GM23338 (cell line): ENCODE data around the gene PRDM10. TPM values are rescaled to one million over a fixed set of nuclear protein-coding genes. Genes with fewer than 3 reads are reported as not detected.

ENCODE experiments used
- ATAC-seq: fragments of 200-7000 bp; cut with Tn5 transposase; 3 replicates; pipeline ENCODE4 v1.9.1; 2020
- DNase-seq: peaks from one replicate; pipeline ENCODE4 v3.0.0-alpha.2; 2015; ENCODE audit warnings: low spot score
- H2AFZ ChIP-seq: fragments of 200-600 bp; sonication (generic); 2 replicates; pipeline ENCODE4 v1.8.0; 2016; ENCODE audit warnings: antibody characterized with exemption, mild to moderate bottlenecking, moderate library complexity
- H3F3A ChIP-seq: fragments of 200-600 bp; sonication (generic); replicated peaks from 2 replicates; pipeline ENCODE4 v1.8.0; 2017; ENCODE audit warnings: antibody characterized with exemption, mixed run types, low read depth
- H3K27ac ChIP-seq: fragments of 200-600 bp; sonication (generic); 2 replicates; pipeline ENCODE4 v1.6.1; 2016; ENCODE audit warnings: low read depth
- H3K27me3 ChIP-seq: fragments of 200-600 bp; sonication (generic); 2 replicates; pipeline ENCODE4 v1.8.0; 2016; ENCODE audit warnings: mild to moderate bottlenecking, mixed run types, moderate library complexity; ENCODE audit not compliant: insufficient read depth
- H3K36me3 ChIP-seq: fragments of 200-600 bp; sonication (generic); 2 replicates; pipeline ENCODE4 v1.8.0; 2016; ENCODE audit warnings: mild to moderate bottlenecking; ENCODE audit not compliant: insufficient read depth
- H3K4me1 ChIP-seq: fragments of 200-600 bp; sonication (generic); 2 replicates; pipeline ENCODE4 v1.8.0; 2016; ENCODE audit warnings: mild to moderate bottlenecking, moderate library complexity; ENCODE audit not compliant: insufficient read depth
- H3K4me2 ChIP-seq: fragments of 200-600 bp; sonication (generic); 2 replicates; pipeline ENCODE4 v1.7.1; 2017; ENCODE audit warnings: mixed run types
- H3K4me3 ChIP-seq: fragments of 200-600 bp; sonication (generic); 2 replicates; pipeline ENCODE4 v1.6.1; 2016; ENCODE audit warnings: mixed run types
- H3K79me2 ChIP-seq: fragments of 200-600 bp; sonication (generic); replicated peaks from 2 replicates; pipeline ENCODE4 v1.8.0; 2017; ENCODE audit warnings: mild to moderate bottlenecking; ENCODE audit not compliant: insufficient read depth
- H3K9me2 ChIP-seq: fragments of 200-600 bp; sonication (generic); 2 replicates; pipeline ENCODE4 v1.8.0; 2017; ENCODE audit not compliant: insufficient read depth
- H4K20me1 ChIP-seq: fragments of 200-600 bp; sonication (generic); replicated peaks from 2 replicates; pipeline ENCODE4 v1.8.0; 2017; ENCODE audit warnings: mild to moderate bottlenecking; ENCODE audit not compliant: insufficient read depth
- H3K27ac Mint-ChIP-seq: 2 replicates; pipeline ENCODE4 v1.8.0; 2020; ENCODE audit warnings: inconsistent platforms, mild to moderate bottlenecking, moderate library complexity, mixed read lengths
- H3K27me3 Mint-ChIP-seq: 3 replicates; pipeline ENCODE4 v1.8.0; 2022; ENCODE audit warnings: low read depth, mild to moderate bottlenecking, moderate library complexity, mixed read lengths, inconsistent platforms; ENCODE audit not compliant: insufficient read depth, poor library complexity
- H3K36me3 Mint-ChIP-seq: 3 replicates; pipeline ENCODE4 v1.8.0; 2021; ENCODE audit warnings: low read depth, mild to moderate bottlenecking, inconsistent platforms, moderate library complexity, mixed read lengths
- H3K4me1 Mint-ChIP-seq: 3 replicates; pipeline ENCODE4 v1.8.0; 2020; ENCODE audit warnings: mild to moderate bottlenecking, inconsistent platforms, mixed read lengths
- H3K4me3 Mint-ChIP-seq: 3 replicates; pipeline ENCODE4 v1.8.0; 2021; ENCODE audit warnings: moderate library complexity, mild to moderate bottlenecking, inconsistent platforms, mixed read lengths
- H3K9me3 Mint-ChIP-seq: 3 replicates; pipeline ENCODE4 v1.8.0; 2020; ENCODE audit warnings: moderate library complexity, mild to moderate bottlenecking, inconsistent platforms, mixed read lengths
- CREB1 ChIP-seq: fragments of 250-450 bp; sonication (Bioruptor Pico); IDR thresholded peaks from 2 replicates; pipeline ENCODE4 v1.5.0; 2020; ENCODE audit warnings: low read depth, mild to moderate bottlenecking, moderate library complexity
- CTCF ChIP-seq, 2 experiments: fragments of 200-600 bp in 1 of 2; sonication (generic) in 1 of 2; conservative IDR thresholded peaks; 2 replicates each; pipeline versions ENCODE4 v1.5.1 to v1.6.1; 2016 to 2017; ENCODE audit warnings: antibody characterized with exemption in 2 of 2, low read depth in 2 of 2, mild to moderate bottlenecking in 2 of 2, moderate library complexity in 1 of 2
- EZH2 ChIP-seq: fragments of 200-600 bp; sonication (generic); IDR thresholded peaks from one replicate; pipeline ENCODE4 v1.8.0; 2017; ENCODE audit warnings: antibody characterized with exemption, mild to moderate bottlenecking, low read depth; ENCODE audit not compliant: unreplicated experiment
- NANOG ChIP-seq: IDR thresholded peaks from 2 replicates; pipeline ENCODE4 v1.6.1; 2016; ENCODE audit warnings: antibody characterized with exemption, borderline replicate concordance
- POLR2AphosphoS5 ChIP-seq: IDR thresholded peaks from 2 replicates; pipeline ENCODE4 v1.6.1; 2016; ENCODE audit warnings: antibody characterized with exemption, low read depth
- REST ChIP-seq: IDR thresholded peaks from one replicate; pipeline ENCODE4 v1.6.1; 2018; ENCODE audit warnings: antibody characterized with exemption; ENCODE audit not compliant: unreplicated experiment
- STAT1 ChIP-seq: IDR thresholded peaks from one replicate; pipeline ENCODE4 v1.6.1; 2016; ENCODE audit warnings: antibody characterized with exemption; ENCODE audit not compliant: unreplicated experiment
- ZNF114 ChIP-seq: fragments of 250-450 bp; sonication (Bioruptor Pico); IDR thresholded peaks from 2 replicates; pipeline ENCODE4 v1.5.0; 2020; ENCODE audit warnings: mild to moderate bottlenecking, moderate library complexity
- polyA plus RNA-seq: library from polyadenylated mRNA; unstranded; fragments of >200 nt; fragmentation: Nextera tagmentation; extraction: Ambion mirVana; gene quantifications from 2 replicates; pipeline ENCODE4 v1.2.1, GENCODE V29; 2016
- total RNA-seq: library from RNA; depleted of rRNA; stranded (reverse); fragments of >200 nt; shearing (Covaris generic); gene quantifications from 2 replicates; pipeline ENCODE4 v1.2.3, GENCODE V29; 2014
- TF ChIP-seq, protein P1 (sequence below): IDR thresholded peaks from 2 replicates; pipeline ENCODE4 v1.6.1; 2016; ENCODE audit warnings: antibody characterized with exemption

Gene PRDM10
- total and polyA plus RNA-seq, 2 experiments from 2014 or later = 5.2 to 14.9 TPM

DNA sequence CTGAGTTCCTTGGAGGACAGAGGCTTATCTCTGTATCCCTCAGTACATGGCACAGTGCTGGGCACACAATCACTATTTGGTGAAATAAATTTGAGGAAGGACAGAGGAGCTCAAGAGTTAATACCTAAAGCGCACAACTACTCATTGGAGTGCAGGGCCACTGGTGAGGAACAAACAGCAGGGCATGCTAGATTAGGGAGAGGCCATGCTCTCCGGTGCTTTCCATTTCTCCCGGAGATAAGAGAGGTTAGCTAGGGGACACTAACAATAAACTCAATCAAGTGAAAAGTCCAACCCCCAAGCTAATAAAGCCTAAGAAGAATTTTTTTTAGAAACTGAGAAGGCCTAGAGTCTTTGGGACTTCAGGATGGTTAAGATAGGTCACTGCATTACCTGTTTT, 136.3 kb downstream of the PRDM10 start (continued):
- no peak for TF ChIP-seq REST
- TF ChIP-seq STAT1 = no peak
- TF ChIP-seq EZH2 = no peak
- TF ChIP-seq POLR2AphosphoS5 = no peak
- no peak for TF ChIP-seq CREB1 (CRISPR knock-in tag)
- no peak for TF ChIP-seq NANOG
- TF ChIP-seq ZNF114 (CRISPR knock-in tag) = no peak

- no peak overlapping the region for H3K4me3 Mint-ChIP-seq
Observed at GRCh38 chr11:129865701-129866100, 136.9 kb downstream of the PRDM10 start.

More at GRCh38 chr11:129865701-129866100, 136.9 kb downstream of the PRDM10 start:
- H3K36me3 ChIP-seq = peaks cover 50% of the 10 kb centered on the region
- no peak overlapping the region for H3K4me3 ChIP-seq
- H4K20me1 ChIP-seq = no peaks in the 10 kb centered on the region
- Mint-ChIP-seq H3K27ac (no peak overlapping the region), H3K27me3 (peaks cover 3% of the 10 kb centered on the region), H3K4me1 (peaks cover 10% of the 10 kb centered on the region), H3K36me3 (peaks cover 84% of the 10 kb centered on the region), H3K9me3 (no peaks in the 10 kb centered on the region; the same call in 2 of the 3 replicates)
- peaks cover 5% of the 10 kb centered on the region for H3K4me1 ChIP-seq
- no peaks in the 10 kb centered on the region for H3K27me3 ChIP-seq
- no peak overlapping the region for H3K4me2 ChIP-seq
- H3F3A ChIP-seq = no peaks in the 10 kb centered on the region
- ATAC-seq (no peak), DNase-seq (no peak)
- TF ChIP-seq EZH2 (no peak), CREB1 (CRISPR knock-in tag) (no peak), CTCF (conservative IDR thresholded peaks at IDR 0.05; ENCODE audit: low read depth in 2 of 2) (no peak)
- TF ChIP-seq, protein P1, sequence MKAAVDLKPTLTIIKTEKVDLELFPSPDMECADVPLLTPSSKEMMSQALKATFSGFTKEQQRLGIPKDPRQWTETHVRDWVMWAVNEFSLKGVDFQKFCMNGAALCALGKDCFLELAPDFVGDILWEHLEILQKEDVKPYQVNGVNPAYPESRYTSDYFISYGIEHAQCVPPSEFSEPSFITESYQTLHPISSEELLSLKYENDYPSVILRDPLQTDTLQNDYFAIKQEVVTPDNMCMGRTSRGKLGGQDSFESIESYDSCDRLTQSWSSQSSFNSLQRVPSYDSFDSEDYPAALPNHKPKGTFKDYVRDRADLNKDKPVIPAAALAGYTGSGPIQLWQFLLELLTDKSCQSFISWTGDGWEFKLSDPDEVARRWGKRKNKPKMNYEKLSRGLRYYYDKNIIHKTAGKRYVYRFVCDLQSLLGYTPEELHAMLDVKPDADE = no peak
- H3K27ac ChIP-seq = no peak overlapping the region
- no peak overlapping the region for H2AFZ ChIP-seq
- H3K79me2 ChIP-seq = no peaks in the 10 kb centered on the region
- no peaks in the 10 kb centered on the region for H3K9me2 ChIP-seq
